ENCODE data around the gene DVL3. TPM values are rescaled to one million over a fixed set of nuclear protein-coding genes. Genes with fewer than 3 reads are reported as not detected.
"Not testable (repeated sequence)": the region's sequence is repeated elsewhere in the genome, so short reads cannot be mapped to it uniquely, and the experiment has no call there.

DVL3 gene
- total RNA-seq: 33.5 and 36.9 TPM in 2 replicates

DNA sequence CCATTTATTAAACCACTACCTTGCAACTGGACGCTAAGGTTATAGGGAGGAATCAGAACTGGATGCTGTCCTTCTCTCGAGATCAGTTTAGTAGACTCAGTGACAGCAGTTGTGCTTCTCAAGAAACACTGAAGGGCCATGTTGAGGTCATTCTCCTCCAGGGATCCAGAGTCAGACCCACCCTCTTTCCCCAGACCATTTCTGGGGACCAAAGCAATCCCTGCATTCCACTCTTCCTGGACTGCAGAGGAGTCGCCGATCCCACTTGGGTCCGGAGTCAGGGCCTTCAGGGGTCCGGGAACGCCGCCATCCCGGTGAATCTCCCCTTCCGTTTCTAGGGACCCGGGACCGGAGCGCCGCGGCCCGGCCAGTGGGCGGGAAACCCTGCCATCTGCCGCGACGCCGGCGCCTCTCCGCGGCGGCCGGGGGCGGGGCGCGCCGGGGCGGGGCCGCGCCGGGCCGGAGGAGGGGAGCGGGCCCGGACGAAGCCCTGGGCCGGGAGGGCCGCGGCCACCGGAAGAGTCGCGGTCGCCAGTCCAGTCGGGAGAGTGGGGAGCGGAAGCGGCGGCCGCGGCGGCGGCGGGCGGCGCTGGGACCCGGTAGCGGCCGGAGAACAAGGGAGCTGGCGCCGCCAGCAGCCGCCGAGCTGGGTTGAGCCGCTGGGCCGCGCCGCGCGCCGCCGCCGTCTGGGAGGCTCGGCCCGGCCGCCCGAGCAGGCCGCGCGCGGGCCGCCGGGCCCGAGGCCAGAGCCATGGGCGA, at the start of gene DVL3:
TSS of gene DVL3 (plus strand) at position 493 of the 759 bp plus-strand sequence. CDS start at position 752, 259 bp downstream.
- peak; percentile 55 for DNase-seq

DNA sequence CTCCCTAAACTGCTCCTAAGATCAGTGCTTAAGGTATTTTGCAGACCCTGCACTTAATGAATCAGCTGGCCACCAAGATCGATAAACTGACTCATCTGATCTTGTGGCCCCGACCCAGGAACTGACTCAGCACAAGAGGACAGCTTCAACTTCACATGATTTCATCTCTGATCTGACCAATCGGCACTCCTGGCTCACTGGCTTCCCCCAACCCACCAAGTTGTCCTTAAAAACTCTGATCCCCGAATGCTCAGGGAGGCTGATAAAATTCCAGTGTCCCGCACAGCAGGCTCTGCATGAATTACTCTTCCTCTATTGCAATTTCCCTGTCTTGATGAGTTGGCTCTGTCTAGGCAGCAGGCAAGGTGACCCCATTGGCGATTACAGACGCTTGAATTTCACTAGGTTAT, 44.9 kb upstream of the DVL3 start:
- DNase-seq: no peak

DNA sequence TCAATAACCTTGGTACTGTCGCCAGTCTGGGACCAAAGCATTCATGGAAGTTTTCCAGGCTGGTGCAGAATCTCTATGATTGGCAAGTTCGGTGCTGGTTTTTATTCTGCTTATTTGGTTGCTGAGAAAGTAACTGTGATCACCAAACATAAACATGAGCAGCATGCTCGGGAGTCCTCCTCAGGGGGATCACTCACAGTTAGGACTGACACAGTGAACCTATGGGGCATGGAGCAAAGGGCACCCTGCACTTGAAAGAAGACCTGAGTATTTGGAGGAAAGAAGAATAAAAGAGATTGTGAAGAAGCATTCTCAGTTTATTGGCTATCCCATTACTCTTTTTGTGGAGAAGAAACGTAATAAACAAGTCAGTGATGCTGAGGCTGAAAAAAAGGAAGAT, 39.2 kb upstream of the DVL3 start:
- no peak for DNase-seq

DNA sequence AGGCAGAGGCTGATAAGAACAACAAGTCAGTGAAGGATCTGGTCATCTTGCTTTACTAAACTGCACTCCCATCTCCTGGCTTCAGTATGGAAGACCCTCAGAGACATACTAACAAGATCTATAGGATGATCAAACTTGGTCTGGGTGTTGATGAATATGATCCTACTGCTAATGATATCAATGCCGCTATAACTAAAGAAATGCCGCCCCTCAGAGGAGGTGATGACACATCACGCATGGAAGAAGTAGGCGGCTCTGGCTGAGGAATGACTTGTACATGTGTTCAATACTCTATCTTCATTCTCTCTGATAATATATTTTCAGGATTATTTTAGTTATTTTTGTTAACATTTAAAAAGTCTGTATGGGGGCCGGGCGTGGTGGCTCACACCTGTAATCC, 37.5 kb upstream of the DVL3 start:
- no peak for DNase-seq

DNA sequence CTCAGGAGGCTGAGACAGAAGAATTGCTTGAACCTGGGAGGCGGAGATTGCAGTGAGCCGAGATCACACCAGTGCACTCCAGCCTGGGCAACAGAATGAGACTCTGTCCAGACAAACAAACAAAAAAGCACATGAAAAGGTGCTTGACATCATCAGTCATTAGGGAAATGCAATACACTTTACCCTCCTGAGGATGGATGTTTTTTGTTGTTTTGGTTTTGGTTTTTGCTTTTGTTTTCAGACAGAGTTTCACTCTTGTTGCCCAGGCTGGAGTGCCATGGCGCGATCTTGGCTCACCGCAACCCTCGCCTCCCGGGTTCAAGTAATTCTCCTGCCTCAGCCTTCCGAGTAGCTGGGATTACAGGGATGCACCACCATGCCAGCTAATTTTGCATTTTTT, 34.1 kb upstream of the DVL3 start:
- not testable (repeated sequence) for DNase-seq

DNA sequence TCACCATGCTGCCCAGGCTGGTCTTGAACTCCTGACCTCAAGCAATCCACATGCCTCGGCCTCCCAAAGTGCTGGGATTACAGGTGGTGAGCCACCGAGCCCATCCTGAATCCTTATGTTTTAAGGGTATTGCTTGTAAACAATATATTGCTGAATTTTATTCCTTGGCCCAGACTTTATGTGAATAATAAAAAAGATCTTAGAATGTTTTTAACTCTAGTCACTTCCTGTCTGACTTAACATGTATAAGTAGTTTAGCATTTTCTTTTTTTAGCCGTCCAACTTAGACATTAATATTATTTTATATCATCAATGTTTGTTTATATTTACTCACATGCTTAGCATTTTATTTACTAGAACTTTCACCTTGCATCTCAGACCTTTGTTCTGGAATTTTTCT, 29.2 kb upstream of the DVL3 start:
- DNase-seq: no peak

DNA sequence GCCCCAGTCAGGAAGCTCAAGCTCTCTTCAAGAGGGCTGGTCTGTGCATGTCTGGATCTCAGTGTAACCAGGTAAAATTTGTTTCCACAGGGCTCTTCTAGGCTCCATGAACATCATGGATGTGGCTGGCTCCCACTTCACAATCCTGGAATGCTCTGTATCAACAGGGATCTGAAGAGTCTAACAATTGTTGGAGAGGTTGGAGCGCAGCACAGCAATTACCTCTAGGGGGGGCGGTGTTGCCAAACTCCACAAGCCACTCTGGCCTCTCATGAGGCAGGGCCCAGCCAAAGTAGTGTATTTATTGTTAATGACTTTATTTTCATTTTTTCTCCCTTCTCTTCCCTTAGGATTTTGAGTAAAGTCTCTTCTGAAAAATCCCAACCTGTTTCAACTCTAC, 26.2 kb upstream of the DVL3 start:
- peak; percentile 62 for DNase-seq

DNA sequence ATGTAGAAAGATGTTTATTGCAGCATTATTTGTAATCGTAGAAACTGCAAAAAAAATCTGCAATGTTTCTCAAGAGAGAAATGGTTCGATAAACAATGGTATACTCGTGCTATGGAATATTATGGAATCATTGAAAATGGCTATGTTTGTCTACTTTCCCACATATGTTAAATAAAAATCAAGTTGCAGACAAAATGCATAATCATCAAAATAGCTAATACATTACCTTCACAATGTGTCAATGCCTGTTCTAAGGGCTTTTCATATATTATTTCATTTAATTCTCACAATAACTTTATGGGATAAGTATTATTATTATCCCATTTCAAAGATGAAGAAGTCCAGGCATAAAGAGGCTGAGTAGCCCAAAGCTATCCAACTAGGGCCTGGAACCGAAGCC, 22.2 kb upstream of the DVL3 start:
- DNase-seq: no peak

DNA sequence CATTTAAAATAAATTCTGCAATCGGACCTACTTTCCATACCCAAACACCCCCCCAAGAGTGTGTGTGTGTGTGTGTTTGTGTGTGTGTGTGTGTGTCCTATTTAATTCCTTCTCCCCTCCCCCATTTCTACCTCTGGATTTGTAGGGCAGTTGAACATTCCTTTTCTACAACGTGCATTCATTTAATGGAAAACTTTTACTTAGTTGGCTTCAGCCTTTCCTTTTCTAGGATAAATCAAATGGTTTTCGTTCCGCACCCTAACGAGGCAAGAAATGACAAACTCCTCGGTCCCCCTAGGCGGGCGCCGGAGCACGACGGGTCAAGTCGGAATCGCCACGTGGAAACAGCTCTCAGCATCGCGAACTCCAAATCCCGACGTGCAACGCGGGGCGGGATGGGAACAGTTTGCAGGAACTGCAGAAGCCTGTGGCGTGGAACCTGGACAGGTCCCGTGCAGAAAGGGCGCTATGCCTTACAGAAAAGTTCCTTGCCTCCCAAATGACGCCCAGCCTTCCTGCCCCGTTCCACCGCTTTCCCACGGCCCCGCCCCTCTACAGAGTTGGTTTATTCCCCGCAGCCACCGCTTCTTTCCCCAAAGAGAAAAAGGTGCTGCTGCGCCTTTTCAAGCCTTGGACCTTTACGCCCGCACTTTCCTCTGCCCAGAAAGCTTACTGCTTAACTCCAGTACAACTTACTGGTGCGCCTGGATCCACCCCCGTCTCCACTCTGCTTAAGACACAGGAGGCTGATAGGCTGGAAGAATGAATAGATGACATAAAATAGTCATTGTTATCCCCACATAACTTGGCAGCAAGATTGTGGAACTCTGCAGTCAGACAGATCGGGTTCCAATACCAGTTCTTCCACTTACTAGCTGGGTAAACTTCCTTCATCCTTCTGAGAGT, 21.1 kb upstream of the DVL3 start:
- peak; percentile 85 for DNase-seq

DNA sequence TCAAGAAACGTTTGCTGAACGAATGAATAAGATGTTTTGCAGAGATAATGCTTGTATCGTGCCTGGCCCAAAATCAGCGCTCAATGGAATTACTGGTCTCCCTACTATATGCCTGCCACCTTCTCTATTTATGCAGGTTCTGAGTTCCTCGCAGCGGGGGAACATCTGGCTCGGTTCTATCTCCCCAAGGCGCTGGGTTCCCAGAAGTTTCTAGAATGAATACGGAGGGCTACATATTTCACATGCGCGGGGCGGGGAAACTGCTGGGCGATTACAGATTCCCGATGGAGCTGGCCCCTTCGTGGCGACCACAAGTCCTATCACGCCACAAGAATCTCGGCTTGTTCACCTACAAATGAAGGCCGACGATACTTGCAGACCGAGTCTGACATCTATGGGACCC, 20.4 kb upstream of the DVL3 start:
- no peak for DNase-seq

DNA sequence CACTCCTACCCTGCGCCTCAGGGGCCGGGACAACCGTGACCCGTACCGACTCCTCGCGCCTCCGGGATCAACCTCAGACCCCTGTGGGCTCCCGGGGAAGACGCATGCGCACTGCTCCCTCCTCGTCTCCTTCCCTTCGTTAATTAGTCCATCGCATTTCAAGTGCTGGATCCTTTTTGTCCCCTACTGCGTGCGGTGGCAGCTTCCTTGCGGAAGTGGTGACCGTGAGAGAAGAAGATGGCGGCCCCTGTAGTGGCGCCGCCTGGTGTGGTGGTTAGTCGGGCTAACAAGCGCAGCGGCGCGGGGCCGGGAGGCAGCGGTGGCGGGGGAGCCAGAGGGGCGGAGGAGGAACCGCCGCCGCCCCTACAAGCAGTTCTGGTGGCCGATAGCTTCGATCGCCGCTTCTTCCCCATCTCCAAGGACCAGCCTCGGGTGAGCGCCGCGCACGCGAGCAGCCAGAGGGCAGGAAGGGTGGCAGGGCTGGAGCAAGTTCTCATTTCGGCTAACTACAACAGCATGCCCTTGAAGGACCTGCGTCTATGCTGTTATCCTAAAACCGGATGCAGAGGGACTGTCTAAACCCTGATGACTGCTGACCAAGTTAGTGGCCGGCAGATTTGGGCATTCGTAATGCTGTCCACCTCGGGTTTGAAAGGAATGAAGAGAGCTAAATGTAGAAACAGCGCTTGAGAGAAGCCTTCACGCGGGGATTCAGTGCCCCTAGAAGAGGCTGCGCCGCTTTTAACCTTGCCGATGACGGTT, 19.8 kb upstream of the DVL3 start, which contains the start of gene EIF2B5:
TSS of gene EIF2B5 (plus strand) at position 210 of the 762 bp plus-strand sequence. CDS start at position 238, 28 bp downstream.
- peak; percentile 96 for DNase-seq

DNA sequence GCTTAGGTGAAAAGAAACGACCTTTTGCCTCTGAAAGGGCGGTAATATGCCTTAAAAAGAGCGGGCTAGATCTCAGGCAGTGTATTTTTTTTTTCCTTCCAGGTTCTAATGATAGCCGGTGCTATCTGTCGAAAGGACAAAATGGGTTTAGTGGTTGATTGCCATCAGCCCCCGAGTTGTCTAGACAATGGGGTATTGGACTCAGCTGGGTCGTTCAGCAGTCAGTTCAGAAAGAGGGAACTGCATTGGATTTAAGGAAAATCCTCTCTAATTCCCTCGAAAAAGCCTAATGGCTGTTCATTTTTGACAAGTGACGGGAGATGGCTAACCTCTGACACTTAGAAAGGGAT, 19.3 kb upstream of the DVL3 start:
- no peak for DNase-seq

DNA sequence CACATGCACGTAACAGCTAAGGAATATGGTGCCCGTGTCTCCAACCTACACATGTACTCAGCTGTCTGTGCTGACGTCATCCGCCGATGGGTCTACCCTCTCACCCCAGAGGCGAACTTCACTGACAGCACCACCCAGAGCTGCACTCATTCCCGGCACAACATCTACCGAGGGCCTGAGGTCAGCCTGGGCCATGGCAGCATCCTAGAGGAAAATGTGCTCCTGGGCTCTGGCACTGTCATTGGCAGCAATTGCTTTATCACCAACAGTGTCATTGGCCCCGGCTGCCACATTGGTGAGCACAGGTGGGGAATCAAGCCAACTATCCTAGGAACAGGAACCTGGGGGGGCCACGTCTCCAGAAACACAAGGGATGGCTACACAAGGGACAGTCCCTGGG, 14.7 kb upstream of the DVL3 start:
- DNase-seq: no peak

DNA sequence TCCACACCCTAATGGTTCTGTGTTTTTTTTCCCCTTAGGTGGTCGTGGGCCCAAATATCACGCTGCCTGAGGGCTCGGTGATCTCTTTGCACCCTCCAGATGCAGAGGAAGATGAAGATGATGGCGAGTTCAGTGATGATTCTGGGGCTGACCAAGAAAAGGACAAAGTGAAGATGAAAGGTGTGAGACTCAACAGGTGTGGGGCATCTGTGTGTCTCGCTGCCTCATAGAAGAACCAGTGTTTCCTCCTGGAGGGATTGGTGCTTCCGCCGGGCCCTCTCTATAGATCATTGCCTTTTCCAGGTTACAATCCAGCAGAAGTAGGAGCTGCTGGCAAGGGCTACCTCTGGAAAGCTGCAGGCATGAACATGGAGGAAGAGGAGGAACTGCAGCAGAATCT, 13.0 kb upstream of the DVL3 start:
- no peak for DNase-seq

DNA sequence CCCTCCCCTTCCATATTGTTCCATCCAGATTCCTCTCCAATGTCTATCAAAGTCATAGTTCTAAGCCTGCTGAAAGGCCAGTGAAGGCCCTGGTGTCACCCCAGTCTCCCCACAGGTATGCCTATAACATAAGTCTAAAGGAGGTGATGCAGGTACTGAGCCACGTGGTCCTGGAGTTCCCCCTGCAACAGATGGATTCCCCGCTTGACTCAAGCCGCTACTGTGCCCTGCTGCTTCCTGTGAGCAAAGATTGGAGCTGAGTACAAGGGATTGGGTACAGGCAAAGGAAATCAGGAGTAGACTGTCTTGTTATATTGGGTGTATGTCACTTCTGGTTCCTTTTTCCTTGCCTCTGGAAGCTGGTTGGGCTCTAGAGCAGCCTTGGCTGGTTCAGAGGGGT, 11.8 kb upstream of the DVL3 start:
- DNase-seq: no peak

DNA sequence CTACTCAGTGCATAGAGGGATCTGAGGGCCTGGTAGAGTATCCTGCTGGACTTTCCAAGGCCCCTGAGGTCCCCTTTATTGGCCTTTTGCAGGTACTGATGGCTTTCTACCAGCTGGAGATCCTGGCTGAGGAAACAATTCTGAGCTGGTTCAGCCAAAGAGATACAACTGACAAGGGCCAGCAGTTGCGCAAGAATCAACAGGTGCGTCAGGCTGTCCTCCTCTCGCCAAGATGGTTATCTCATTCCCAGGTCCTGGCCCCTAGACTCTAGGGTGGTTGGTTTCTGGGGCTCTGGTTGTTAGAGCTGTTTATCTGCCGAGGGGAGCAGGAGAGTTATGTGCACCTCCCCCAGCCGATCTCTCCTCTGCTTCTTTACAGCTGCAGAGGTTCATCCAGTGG, 10.7 kb upstream of the DVL3 start:
- no peak for DNase-seq

DNA sequence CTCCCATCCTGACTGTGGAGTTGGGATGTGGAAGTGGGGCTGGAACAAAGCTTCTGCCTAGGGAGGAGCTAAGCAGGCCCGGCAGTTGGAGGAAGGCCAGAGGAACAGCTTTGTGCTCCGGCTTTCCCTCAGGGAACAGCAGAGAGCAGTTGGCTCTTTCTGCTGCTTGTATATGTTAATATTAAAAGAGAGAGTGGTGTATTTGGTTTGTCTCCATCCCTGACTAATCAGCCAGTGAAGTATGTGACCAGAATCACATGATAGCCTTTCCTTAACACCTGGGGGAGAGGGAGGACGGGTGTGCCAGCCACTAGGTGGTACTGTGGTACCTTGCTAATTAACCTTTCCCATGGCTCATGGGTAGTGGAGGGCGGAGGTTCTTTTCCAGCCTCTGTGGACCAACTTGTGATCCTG, 10.1 kb upstream of the DVL3 start:
- DNase-seq: peak; percentile 73

DNA sequence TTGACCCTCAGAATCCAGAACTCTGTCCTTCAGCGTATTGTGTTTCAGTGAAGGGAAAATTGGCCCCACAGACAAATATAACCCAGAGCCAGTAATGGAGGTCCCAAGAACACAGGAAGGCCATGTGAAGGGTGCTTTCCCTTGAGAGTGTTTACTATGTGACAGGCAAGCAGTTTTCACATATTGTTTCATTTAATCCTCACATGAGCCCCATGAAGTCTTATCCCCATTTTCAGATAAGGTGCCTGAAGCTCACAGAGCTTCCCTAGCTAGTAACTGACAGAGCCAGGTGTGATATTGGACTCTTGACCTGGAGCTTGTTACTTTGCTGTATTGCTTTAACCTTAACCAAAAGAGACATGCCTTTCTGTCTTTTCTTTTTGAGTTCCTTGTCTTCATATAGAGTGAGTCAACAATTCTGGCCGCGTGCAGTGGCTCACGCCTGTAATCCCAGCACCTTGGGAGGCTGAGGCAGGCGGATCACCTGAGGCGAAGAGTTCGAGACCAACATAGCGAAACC, 9.4 kb upstream of the DVL3 start:
- DNase-seq: no peak

DNA sequence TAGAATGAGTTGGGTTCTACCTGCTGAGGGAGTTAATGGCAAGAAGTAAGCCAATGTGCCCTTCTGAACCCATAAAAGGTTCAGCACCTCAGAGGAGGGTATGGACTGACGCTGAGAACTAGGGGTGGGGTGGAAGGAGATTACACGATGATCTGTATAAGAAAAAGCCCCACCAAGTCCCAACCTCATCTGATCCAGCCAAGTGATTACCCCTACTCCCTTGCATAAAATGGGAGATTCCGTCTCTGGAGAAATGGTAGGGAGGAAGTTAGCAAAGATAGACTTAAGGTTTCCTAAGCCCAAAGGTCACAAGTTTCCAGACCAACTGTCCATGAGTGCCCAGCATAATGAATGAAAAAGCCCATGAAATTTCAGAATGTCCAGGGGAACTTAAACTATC, 7.1 kb upstream of the DVL3 start:
- no peak for DNase-seq

DNA sequence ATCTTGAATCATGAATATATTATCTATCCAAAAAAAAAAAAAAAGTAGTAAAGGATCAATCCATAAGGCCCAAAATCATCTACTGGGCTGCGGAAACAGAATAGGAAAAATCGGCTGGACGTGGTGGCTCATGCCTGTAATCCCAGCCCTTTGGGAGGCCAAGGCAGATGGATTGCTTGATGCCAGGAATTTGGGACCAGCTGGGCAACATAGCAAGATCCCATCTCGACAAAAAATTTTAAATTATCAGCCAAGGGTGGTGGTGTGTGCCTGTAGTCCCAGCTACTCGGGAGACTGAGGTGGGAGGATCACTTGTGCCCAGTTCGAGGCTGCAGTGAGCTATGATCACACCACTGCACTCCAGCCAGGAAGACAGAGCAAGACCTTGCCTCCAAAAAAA, 6.1 kb upstream of the DVL3 start:
- no peak for DNase-seq

DNA sequence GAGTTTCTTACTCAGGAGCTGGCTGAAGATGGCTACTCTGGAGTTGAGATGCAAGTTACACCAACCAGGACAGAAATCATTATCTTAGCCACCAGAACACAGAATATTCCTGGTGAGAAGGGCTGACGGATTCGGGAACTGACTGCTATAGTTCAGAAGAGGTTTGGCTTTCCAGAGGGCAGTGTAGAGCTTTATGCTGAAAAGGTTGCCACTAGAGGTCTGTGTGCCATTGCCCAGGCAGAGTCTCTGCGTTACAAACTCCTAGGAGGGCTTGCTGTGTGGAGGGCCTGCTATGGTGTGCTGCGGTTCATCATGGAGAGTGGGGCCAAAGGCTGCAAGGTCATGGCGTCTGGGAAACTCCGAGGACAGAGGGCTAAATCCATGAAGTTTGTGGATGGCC, 5.4 kb upstream of the DVL3 start:
- peak; percentile 51 for DNase-seq

DNA sequence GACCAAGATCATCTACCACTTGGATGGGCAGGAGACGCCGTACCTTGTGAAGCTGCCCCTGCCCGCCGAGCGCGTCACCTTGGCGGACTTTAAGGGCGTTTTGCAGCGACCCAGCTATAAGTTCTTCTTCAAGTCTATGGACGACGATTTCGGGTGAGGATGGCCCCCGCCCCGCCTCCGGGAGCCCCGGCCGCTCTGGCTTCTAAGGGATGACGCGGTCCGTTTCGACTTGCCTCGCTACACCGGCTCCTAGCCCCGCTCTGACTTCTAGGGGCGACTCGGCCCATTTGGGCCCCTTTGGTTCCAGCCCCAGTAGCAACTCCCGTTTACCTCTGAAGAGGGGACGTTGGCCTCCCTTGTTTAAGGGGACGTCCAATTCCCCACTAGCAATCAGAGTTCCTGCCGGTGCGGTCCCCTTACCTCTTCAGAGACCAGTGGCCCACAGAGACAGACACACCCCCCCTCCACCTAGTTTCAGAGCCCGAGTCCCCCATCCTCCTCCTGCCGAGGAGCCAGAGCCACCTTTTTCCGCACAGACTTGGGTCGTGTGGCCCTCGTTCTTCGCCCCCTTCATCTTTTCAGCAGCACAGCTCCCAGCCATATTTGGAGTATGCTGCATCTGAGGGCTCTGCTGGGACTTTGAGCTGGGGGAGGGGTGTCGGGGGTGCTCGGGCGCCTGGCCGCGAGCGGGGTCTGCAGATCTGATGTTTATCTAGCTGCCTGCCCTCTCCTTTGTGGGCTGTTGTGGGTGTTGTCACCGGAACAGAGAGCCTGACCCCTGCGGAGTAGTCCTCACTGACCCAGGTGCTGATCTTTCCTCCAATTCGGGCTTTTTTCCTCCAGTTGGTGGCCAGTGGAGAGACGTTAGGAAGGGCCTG, 706 bp downstream of the DVL3 start:
- DNase-seq: peak; percentile 50

Measured in dermis blood vessel endothelial cell (primary cell).